Pons (tissue), 1 donor: ENCODE results near the gene SLC35F6.
"Not testable (repeated sequence)": the region's sequence is repeated elsewhere in the genome, so short reads cannot be mapped to it uniquely, and the experiment has no call there.

Experiments
- DNase-seq: peaks from one replicate; pipeline ENCODE4 v3.0.0-alpha.2; 2016; ENCODE audit warnings: low spot score

The SLC35F6 gene

DNA sequence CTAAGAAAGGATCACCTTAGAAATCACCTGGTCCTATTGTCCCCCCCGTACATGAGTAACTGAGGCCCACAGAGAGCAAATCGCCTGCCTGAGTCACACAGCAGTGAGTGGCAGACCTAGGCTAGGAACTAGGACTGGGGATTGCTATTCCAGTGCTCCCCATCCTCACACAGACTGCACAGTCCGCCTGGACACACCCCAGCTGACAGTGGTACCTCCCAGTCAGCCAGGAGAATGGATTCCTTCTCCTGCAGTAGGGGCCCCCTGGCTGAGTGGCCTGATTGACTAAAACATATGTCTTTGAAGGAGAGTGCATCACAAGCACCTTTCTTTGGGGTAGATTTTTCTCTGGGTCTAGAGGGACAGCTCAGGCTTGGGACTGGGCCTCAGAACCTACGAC, 32.4 kb upstream of the SLC35F6 start:
- no peak for DNase-seq

- no peak for DNase-seq
These were observed 31.6 kb upstream of the SLC35F6 start for GRCh38 chr2:26732446-26732845.

DNA sequence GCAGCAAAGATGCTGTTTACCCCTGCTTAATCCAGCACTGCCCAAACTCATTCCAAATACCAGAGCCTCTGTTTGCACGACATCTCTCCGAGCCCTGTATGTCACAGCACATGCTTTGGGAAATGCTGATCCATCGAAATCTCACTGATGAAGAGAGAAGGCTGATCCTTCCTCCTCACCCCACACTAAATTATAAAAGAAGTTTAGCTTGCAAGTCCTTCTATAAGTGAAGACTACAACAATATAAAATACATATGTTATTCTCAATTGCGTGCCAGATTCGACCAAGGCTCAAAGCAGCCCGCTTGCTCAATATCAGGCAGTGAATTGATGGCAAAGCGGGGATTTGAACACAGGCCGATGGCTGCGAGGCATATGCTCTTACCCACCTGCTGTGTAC, 30.7 kb upstream of the SLC35F6 start:
- no peak for DNase-seq

- no peak for DNase-seq
These were observed 29.0 kb upstream of the SLC35F6 start for GRCh38 chr2:26735097-26735496.

DNA sequence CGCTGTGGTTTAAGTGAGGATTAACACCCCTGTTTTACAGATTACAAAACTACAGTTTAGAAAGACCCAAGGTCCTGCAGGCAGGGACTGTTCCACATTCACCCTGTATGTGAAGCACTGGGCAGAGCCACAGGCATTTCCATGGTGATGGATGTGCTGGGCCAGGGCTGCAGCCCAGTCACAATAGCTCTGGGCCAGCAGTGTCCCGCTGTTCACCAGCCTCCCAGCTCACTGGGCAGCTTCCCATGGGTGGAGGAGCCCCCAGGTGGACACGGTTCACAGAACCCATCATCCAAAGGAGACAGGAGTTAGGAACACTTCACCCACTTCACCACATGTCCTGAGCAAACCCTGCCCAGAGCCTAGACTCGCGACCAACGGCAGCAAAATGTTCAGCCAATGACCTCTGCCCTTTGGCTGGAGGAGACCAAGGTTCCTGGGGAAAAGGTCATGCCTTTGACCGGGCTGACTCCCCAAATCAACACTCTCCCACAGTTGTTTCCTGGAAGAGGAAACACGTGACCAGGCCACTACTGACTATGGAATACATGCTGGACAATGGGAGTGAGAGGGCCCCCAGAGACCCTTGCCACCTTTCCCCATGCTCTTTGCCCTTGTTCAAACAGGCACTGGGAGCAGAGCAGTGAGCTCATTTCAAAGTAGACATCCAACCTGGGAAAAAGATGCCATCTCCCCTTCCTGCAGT, 28.0 kb upstream of the SLC35F6 start:
- DNase-seq = no peak

GRCh38 chr2:26737221-26737620, 26.9 kb upstream of the SLC35F6 start:
- DNase-seq = no peak

- DNase-seq = no peak
These were observed 25.6 kb upstream of the SLC35F6 start for GRCh38 chr2:26738481-26738880.

GRCh38 chr2:26739514-26739913, 24.6 kb upstream of the SLC35F6 start:
- no peak for DNase-seq

DNA sequence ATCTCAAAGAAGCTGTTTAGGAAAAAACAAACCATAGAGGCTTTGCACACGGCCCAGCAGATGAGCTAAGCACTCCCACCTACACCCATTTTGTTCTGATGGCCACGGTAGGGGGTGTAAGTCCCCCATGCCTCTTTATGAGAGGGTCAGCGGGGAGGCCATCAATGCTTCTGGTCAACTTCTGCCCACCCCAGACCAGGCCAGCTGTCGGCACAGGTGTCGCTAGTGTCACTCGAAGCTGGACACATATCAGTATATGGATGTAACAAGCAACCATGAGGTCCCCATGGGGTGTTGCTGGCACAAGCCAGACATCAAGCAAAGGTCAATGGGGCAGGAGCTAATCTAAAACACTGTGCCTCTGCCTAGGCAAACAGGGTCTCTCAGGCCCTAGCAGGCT, 23.7 kb upstream of the SLC35F6 start:
- DNase-seq = no peak

DNA sequence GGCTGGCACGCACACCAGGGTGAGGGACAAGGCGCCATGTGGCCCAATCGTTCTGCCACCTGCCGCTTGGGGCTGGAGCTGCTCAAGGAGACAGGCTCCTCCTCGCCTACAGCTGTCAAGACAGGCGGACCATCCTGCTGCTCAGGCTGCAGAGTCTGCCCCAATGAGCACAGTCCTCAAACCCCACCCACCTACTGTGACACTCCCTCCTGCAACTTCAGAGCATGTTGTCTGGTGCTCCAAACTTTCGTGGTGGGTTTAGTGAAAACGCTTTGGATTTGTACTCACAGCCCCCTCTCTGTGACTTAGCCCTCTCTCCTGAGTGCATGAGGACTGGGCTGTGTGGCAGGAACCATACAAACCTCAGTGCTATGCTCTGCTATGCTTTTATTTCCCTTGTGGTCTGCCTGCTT, 23.2 kb upstream of the SLC35F6 start:
- no peak for DNase-seq

DNA sequence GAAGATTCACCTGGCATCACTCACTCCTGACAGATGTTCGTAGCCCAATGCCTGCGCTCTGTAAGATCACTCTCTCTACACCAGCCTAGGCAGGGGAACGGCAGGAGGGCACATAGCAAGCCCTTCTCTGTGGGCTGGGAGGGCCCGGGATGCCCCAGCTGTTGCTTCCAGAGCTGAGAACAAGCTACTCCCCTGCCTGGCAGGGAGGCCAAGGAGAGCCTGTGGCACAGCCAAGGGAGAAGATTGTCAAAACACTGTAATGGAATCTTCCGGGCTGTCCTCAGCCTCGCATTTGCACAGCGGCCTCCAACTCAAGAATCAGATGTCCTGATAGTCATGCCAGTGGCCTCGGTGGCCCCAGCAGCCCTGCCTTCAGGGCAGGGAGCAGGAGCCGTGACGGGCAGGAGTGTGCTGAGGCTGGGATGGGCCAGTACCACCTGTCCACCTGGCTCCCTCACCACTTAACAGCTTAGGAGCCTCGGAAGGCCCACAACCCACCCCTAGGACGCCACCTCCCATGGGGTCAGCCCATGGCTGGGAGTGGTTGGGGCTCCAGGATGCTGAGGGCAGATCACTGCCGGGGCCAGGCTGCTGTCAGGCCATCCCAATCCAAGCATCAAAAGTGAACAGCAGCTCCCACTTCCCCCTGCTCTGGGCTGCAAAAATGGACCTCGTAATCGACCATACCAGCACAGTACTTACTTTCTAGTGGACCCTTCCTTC, 21.9 kb upstream of the SLC35F6 start:
- DNase-seq = no peak

DNA sequence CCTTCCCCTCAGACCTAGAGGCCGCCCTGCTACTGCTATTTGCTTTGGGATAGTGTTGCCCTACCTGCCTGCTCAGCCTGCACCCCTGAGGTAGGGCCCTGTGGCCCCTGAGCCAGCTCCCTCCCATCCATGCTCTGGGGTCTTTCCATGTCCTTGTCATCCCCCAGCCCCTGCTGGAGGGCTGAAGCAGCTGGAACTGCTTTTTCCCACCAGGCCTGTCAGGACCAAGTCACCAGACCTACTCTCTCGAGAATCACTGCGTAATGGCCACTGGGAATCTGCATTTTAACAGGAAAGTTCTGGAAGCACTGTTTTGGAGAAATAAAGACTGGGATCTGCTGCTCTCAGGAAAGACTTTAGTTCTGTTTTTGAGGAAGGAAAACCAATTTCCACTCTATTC, 20.2 kb upstream of the SLC35F6 start:
- no peak for DNase-seq

DNA sequence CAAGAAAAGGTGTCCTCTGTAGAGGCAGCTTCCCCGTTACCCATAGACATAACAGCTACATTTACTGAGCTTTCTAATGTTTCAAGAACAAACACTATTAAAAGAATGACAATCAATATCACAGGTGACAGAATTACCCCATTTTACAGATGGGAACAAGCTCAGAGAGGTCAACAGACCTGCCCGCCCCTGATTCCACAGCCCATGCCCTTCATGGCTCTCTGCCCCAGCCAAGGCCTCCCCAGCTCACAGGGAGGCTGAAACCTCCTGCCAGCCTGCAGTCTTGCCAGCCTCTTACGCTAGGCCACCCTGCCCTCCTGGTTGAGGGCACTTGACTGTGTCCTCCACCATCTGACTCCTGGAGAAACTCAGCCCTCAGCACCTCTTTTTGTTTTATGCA, 19.1 kb upstream of the SLC35F6 start:
- DNase-seq = no peak

GRCh38 chr2:26745609-26746327, 18.3 kb upstream of the SLC35F6 start:
- DNase-seq = peak; percentile 85

GRCh38 chr2:26746934-26747333, 17.1 kb upstream of the SLC35F6 start:
- DNase-seq = no peak

GRCh38 chr2:26749787-26750420, 14.2 kb upstream of the SLC35F6 start:
- DNase-seq = not testable (repeated sequence)

- DNase-seq = not testable (repeated sequence)
These were observed 13.6 kb upstream of the SLC35F6 start for GRCh38 chr2:26750467-26750866.

DNA sequence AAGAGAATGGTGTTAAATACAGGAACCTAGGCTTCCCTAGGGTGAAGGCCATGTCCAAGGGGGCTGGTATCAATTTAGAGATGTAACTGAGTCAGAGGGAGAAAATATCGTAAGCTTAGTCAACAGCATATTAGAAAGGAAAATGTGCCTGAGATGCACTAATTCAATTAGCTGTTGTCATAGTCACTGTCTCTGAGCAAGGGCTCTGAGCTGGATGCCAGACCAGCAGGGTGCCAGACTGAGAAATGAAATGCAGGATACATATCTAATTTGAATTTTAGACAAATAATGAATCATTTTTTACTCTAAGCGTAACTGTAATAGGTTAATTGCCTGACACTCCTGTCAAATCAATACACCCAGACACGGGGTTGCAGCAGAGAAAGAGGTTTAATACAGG, 11.4 kb upstream of the SLC35F6 start:
- DNase-seq = no peak

GRCh38 chr2:26754539-26754938, 9.5 kb upstream of the SLC35F6 start:
- no peak for DNase-seq

DNA sequence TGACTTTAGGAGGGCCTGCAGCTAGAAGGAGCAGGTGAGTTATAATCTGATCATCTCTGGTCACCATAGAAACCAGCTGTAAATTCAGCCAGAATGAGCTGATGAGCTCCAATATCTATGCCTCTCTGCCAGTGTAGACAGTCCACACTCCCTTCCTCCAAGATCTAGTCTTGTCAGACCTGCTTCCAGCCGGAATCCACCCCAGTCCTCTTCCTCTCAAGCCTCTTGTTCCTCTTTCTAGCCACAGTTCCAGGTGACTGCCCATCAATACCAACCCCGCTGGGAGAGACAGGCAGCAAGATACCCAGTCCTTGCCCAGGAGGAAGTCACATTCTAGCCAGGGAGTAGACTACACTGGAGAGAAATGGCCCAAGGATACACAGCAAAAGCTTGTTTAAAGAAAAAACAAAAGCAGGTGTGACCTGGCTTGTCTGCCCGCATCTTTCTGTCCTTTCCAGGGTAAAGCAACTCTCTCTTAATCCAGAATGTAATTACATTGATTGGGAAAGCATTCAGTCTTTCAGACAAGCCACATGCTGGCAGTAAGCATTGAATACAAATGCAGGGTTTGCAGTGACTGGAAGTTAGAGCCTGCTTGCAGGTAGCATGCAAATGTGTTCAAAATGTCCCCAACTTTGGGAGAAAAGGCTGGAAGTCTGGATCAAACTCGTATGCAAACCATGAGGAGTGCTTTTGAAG, 9.0 kb upstream of the SLC35F6 start:
- DNase-seq = no peak

DNA sequence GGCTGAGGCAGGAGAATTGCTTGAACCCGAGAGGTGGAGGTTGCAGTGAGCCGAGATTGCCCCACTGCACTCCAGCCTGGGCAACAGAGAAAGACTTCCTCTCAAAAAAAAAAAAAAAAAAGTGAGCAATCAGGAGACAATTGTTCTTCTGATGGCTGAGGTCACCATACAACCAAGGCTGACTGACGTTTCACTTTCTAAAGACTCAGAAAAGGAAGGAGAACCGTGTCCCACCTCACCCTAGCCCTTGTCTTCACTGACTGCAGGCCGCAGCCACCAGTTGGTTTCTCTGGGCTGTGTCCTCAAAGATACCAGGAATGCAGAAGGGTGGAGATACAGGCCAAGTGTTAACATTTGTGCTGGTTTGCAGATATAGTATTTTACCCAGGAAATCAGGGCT, 7.7 kb upstream of the SLC35F6 start:
- DNase-seq = no peak
